Right hindlimb (tissue), 1 donor: ENCODE data around the gene KCND2.
"Not testable (repeated sequence)": the region's sequence is repeated elsewhere in the genome, so short reads cannot be mapped to it uniquely, and the experiment has no call there.

ENCODE experiments used
- DNase-seq: peaks from one replicate; pipeline ENCODE4 v3.0.0-alpha.2; 2018

KCND2 gene

DNA sequence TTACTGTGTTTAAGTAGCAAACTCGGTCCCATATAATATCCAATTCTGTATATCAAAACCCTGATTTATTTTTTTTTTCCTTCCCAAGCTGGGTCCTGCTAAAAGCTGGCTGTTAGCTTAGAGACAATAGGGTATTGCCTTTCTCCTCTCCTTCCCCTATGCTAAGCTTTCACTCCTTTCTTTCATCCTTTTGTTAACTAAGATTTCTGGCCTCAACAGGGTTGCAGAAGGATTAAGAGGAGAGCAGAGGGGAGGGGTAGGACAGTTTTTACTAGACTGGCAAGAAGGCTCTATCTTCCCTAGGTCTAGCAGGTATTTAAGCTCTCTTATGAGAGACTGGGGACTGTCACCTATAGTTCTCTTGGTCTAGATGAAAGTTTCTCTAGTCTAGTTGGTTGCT, 229.2 kb downstream of the KCND2 start:
- no peak for DNase-seq

DNA sequence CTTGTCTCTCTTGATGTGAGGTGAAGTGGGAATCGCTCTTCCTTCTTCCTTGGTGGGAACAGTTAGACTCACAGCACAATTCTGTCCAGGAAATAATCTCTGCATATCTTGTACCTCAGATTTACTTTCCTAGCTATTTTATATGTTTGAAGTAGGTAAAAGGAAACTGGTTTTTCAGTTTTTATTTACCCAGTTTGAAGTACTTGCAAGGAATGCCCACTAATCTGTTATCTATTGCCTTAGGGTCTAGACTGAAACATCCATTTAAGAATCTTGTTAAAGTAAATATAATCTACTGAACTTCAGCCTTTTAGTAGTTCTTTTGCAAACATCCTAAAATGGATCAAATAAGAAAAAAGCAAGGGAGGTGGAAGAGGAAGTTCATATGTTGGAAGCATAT, 229.8 kb downstream of the KCND2 start:
- no peak for DNase-seq

DNA sequence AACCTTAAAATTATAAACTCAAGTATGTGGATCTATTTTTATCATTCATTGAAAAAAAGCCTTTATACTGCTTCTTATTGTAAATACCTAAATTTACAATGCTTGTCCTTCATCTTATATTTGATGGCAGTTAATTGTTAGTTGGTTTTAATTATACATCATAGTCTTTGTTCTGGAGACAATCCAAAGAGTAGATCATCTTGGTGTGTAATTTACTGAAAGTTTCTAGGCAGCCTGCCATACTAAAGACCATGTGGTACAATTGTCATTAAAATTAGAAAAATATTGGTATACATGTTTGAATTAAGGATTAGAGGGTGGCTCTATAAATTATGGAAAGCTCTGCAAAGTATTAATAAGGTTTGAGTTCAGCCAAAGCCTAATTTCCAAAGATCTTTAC, 231.4 kb downstream of the KCND2 start:
- no peak for DNase-seq

DNA sequence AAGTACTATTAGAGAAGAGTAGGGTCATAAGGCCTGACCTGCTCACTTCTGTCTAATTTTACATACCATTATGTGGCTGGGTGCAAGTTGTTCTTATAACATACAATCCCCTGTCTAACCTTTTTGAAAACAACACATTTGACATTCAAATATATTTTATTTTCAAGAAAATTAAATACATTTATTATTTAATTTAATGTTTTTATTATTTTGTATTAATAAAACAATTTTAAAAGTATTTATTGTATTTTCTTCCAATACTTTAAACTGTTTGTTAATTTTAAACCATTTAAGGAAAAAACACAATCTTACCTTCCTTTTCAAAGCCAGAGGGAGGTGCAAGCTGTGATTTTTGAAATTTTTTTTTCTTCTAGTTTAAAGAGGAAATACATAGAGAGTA, 232.8 kb downstream of the KCND2 start:
- no peak for DNase-seq

DNA sequence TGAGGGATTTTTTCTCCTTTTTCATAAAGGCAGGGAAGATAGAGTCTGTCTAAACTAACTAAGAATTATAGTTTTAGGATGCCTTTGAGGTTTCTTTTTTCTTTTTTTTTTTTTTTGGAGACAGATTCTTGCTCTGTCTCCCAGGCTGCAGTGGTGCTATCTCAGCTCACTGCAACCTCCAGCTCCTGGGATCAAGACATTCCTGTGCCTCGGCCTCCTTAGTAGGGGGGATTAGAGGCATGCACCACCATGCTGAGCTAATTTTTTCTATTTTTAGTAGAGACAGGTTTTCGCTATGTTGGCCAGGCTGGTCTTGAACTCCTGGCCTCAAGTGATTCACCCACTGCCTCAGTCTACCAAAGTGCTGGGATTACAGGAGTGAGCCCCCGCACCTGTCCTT, 239.7 kb downstream of the KCND2 start:
- DNase-seq = no peak

DNA sequence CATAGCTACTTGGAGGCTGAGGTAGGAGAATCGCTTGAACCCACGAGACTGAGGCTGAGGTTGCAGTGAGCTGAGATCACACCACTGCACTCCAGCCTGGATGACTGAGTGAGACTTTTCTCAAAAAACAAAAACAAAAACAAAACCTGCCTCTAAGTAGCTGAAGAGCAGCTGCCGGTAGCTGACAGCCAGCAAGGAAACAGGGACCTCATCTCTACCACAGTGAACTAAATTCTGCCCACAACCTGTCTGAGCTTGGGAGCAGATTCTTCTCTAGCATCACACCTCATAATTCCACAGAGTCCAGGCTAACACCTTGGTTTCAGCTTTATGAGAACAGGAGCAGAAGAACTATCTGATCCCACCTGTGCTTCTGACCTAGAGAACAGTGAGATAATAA, 246.2 kb downstream of the KCND2 start:
- DNase-seq = no peak

DNA sequence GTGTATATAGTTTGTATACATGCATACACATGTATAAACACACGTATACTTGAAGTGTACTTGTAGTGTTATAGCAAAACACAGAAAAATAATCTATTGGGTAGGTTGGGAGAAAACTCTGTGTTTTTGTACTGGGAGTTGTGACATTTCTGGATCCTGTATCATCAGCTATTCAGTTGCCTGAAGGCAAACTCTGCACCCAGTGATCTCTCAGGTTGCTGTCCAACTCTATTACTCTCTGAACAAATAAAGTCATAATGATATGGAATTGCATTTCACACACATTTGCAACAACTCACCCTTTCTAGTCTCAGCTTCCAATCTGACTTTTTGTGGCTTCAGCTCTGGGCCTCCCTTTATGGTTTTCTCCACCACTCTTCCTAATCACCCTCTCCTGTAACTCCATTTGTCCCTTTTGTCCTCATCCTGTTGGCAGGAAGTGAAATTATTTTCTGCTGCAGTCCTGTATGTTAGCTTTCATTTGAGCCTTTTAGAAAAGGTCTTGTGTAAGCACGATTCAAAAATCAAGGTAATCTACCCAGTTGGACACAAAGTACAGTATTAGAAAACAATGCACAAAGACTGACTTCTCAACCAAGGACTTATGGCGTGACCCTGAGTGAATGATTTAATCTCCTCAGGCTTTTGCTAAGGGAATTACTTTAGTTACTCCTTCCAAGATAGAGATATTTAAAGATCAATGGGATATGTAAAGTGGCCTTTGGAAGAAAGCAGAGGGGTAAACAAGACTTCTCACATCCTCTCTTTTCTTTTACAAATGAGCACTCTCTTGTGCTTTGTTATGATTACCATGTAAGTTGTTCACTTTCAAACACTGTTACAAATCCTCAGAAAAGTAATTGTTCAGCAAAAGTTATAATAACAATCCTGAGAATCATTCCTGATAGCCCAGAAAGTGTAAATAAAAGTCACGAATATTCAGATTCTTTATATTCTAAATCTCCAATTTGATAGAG, 249.1 kb downstream of the KCND2 start:
- DNase-seq = no peak

DNA sequence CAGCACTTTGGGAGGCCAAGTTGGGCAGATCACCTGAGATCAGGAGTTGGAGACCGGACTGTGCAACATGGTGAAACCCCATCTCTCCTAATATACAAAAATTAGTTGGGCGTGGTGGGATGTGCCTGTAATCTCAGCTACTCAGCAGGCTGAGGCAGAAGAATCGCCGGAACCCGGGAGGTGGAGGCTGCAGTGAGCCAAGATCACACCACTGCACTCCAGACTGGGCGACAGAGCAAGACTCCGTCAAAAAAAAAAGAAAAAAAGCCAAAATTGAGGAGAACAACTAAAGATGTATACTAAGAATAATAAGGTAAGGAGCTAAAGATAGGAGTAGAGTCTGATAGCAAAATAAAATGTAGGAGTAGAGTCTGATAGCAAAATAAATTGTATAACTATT, 251.0 kb downstream of the KCND2 start:
- DNase-seq = no peak

DNA sequence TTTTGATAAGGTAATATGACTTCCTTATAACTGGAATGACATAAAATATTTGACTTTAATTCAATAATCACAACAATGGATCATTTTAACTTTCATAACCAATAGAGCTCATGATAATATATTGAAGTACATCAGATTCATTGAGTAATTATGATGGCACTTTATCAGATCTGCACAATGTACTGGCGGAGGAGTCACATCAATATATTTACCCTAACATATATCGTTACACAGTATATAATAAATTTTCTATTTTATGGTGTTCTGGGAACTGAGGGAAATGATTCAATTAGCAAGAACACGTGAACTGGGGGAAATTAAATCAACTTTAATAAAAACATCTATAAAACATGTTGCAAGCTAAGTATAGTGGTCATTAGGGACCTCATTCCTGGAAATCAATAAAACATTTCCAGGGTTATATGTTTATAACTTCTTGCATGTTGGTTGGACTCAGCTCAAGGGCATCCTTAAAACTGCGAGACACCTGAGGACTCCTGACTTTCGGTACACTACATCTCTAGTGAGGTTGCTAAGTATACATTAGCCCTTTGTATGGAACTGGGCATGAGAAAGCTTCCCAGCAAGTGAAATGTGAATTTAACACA, 254.0 kb downstream of the KCND2 start:
- DNase-seq = no peak

DNA sequence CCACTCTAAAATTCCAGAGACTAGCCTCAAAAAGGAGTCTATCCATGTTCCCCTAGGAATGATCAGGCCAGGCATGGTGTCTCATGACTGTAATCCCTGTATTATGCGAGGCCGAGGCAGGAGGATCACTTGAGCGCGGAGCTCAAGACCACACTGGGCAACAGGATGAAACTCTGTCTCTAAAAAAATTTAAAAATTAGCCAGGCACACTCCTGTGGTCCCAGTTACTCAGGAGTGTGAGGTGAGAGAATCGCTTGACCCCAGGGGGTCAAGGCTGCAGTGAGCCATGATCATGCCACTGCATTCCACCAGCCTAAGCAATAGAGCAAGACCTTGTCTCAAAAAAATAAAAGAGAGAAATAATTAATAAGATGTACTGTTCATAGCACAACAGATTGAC, 256.8 kb downstream of the KCND2 start:
- no peak for DNase-seq

DNA sequence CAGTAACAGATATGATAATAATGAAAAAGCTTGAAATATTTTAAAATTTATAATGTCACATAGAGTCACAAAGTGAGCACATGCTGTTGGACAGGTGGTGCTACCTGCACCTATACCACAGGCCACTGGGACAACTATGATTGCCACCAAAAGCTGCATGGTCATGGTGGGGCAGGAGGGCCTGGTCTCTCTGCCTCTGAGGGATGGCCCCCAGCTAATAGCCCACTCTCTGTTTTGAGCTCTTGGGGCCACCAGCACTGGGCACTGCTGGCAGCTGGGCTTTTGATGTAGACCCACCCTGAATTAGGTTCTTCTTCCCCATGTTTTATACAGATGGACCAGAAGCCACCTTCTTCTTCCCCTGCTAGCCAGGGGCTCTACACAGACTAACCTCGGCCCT, 265.4 kb downstream of the KCND2 start:
- DNase-seq = no peak

DNA sequence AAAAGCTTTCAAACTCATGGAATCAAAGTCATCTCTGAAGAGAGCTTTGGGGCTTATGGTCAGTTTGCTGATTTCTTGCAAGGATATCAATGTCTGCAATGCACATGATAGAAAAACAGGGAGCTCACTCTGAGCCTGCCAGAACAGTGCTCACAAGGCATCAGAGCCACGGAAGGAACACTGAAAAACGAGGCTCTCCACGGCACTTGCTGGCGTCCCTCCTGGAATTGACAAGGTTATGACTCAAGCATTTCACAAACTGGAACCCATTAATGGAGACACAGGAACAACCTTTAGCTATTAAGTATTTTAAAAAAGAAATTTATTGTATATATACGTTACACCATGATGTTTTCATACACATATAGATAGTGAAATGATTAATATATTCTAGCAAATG, 266.3 kb downstream of the KCND2 start:
- DNase-seq = no peak

DNA sequence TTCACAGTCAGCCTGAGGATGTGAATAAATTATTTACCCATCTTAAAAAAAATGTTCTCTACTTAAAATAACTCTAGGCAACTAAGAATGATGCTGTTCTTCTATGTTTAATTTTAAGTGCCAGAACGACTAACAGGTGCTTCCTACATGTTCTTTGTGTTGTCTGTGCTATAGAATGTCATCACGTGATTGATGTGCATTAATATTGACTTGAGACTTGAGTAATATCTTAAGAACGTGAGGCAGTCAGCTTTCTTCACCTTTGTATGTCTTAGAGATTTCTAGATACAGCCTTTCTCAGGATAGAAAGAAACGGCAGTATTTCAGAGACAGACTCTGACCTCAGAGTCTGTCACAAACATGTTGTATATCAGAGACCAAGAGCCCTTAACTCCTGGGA, 274.6 kb downstream of the KCND2 start:
- no peak for DNase-seq

DNA sequence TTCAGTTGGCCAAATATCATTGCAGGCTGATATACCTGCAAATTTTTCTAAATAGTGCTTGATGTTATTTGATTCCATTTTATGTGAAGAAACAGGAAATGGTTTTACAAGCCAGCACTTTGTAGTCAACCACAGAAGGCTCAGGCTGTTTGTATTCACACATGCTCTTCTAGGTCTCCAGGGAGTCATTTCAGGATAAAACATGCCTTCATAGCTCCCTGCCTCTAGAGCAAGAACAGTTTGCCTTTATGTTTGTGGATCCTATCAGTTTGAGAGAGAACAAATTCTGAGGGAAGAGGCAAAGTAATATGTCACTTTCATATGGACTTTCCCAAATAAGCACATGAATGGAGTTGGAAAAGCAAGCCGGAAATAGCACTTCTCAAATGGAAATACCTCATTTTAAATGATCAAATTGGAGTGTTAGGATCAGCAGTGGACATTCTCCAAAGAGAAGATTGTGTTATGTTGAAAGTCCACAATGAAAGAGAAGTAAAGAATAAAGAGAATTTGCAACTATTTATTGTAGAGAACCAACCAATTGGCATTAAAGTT, 277.6 kb downstream of the KCND2 start:
- DNase-seq = no peak

DNA sequence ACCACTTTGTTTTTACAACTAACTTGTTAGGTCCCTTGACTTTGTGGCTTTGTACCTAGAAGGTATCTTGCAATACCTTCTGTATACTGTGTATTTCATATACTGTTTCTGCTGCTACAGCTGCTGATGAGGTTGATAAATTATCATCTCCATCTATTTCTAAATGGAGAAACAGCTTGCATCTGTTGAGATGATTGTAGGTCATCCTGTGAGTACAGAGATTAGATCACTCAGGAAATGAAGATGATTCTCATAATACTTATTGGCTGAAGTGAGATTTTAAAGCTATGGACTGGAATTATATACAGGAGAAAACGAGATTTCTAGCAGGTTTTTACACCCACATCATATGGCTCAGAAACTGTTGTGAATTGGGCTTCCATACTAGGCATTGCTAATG, 280.5 kb downstream of the KCND2 start:
- no peak for DNase-seq

DNA sequence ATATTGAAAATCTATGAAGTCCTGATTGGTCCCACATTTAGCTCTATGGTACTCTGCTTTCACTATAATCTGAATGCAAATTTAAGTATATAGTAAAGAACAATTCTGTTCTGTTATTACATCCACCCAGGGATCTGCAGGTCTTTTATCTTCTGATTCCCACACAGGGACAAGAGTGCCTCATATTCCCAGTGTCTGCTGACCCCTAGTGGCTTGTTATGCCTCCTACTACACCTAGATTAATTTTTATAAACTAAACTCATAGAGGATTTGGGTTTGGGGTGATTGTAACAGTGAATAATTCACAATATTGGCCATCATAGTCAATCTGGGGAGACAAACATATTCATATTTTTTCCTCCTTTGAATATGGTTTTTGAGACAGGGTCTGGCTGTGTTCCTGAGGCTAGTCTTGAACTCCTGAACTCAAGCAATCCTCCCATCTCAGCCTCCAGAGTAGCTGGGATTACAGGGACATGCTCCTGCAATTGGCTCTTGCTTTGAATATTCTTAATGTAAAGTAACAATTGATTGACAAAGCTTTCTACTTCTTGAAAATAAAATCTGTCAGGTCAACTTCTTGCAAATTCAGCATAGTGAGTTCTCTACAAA, 282.1 kb downstream of the KCND2 start:
- peak; percentile 44 for DNase-seq

DNA sequence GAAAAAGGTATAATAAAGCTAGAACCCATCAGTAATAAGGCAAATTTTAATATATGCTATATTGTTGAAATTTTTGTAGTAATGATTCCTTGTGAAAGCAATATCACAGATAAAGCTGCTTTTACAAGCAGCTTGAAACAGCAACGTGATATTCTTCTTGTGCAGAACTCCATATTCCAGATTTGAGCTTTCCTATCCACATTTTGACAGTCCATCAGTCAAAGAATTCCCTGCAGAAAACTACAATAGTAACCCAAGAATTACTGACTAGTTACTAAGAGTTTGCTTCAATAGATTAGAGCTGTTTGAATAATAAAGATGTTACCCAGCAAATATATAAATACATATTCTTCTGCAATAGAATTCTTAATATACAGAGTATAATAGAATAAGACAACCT, 291.2 kb downstream of the KCND2 start:
- DNase-seq = no peak

DNA sequence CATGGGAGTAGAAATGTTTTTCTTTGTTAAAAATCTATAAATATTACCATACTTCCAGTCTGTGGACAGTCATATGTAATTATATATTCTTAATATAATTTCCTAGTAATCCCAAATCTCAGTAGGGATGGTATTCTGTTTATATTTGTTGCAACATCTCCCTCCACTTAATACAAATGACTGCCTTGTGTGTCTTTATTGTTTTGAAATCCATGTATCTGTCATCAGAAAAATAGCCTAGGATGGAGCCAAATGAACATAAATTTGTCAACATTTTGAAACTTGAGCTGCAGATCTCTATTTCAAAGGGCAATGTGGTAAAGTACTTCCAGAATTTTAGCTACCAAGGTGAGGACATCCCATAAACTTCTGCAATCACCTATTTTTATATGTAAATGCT, 294.2 kb downstream of the KCND2 start:
- DNase-seq = no peak

DNA sequence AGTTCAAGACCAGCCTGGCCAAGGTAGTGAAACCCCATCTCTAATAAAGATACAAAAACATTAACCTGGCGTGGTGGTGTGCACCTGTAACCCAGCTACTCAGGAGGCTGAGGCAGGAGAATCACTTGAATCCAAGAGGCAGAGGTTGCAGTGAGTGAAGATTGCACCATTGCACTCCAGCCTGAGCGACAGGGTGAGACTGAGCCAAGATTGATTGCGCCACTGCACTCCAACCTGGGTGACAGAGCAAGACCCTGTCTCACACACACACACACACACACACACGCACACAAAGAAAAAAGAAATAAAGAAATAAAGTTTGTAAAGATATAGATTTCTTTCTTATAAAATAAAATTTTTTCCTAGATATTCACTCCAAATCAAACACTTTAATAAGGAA, 305.7 kb downstream of the KCND2 start:
- DNase-seq = not testable (repeated sequence)

DNA sequence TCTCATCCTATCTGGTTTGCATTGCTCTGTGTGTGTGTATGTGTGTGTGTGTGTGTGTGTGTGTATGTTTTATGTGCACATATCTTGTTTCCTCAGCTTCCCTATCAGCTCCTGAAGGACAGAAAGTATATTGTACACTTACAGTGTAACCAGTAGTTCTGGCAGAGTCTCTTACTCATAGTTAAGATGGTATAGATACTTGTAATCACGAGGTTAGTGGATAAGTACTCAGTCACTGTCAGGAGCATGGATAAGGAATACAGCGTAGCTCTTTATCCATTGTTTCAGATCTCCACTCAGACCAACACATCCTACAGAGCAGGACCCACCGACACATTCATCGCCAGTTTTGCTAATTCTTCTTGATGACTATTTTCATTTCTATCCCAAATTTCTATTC, 309.9 kb downstream of the KCND2 start:
- no peak for DNase-seq

DNA sequence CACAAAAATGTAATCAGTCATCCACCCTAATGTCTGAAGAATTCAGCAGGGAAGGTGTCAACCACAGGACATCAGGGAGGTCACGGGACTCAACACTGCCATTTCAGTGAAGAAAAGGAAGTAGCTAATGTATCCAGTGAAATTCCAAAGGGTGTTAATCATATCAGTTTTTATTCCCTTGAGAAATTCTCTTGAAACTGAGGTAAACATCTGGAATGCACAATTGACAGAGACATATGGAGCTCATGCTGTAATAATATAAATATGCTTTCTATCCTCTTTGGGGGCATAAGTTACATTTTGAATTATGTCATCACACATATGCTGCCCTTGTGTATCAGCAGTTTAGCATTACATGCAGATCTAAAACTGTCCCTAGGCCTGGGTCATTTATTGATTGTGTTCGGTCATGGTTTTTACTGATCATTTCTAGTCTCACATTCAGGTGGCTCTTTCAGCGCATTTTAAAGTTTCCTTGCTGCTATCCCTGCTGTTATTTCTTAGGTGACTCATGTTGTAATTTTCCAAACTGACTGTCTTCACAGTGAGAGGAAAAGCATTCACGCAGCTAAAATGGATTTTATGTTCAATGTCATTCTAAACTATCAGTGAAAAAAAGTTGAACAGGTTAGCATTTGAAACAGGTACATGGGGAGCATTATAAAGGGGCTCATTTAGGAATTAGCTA, 311.1 kb downstream of the KCND2 start:
- DNase-seq = no peak

DNA sequence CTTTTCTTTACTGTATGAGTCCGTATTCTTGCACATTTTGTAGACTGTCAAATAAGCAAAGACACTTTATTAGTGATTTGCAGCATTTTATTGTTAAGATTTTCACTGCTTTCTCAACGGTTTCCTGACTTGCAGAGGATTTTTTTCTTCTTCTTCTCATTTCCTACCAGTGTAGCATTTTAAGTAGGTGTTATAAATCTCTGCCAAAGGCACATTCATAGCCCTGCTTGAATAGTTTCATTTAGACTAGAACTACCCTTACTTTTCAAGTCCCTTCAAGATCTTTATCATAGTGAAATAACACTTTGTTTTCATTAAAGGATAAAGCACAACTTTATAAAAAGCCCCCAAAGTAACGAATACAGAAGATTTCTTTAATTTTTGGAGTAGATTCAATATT, 313.6 kb downstream of the KCND2 start:
- DNase-seq = no peak

DNA sequence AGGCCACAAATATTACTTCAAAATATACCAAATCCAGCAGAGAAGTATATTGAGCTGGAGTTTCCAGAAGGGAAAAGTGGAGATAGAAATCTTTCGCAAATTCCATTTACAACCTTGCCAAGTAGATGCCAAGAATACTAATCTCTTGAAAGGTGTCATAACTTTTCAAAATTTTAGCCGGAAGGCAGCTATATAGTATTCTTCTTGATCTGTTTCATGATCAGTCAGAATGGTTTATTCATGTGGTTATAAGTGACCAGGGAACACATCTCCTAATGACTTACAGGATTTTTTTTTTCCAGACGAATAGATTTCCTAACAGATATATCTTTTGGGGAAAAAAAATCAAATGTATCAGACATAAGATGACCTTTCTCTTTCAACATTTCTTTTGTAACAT, 314.3 kb downstream of the KCND2 start:
- DNase-seq = no peak
